HG02642 (cell line): Measurements from ENCODE around the gene FGB.

Experiments used
- ATAC-seq: cut with Tn5 transposase; IDR thresholded peaks from one replicate; pipeline ENCODE4 v1.9.1; 2021; ENCODE audit warnings: mild to moderate bottlenecking; ENCODE audit not compliant: unreplicated experiment, poor library complexity

Gene FGB

DNA sequence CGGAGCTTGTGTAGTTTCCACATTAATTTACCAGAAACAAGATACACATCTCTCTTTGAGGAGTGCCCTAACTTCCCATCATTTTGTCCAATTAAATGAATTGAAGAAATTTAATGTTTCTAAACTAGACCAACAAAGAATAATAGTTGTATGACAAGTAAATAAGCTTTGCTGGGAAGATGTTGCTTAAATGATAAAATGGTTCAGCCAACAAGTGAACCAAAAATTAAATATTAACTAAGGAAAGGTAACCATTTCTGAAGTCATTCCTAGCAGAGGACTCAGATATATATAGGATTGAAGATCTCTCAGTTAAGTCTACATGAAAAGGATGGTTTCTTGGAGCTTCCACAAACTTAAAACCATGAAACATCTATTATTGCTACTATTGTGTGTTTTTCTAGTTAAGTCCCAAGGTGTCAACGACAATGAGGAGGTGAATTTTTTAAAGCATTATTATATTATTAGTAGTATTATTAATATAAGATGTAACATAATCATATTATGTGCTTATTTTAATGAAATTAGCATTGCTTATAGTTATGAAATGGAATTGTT is at the start of gene FGB:
Gene FGB (plus strand): TSS at position 315 of the 558 bp plus-strand sequence. CDS start 8 bp downstream, at position 323.
- ATAC-seq = no peak

DNA sequence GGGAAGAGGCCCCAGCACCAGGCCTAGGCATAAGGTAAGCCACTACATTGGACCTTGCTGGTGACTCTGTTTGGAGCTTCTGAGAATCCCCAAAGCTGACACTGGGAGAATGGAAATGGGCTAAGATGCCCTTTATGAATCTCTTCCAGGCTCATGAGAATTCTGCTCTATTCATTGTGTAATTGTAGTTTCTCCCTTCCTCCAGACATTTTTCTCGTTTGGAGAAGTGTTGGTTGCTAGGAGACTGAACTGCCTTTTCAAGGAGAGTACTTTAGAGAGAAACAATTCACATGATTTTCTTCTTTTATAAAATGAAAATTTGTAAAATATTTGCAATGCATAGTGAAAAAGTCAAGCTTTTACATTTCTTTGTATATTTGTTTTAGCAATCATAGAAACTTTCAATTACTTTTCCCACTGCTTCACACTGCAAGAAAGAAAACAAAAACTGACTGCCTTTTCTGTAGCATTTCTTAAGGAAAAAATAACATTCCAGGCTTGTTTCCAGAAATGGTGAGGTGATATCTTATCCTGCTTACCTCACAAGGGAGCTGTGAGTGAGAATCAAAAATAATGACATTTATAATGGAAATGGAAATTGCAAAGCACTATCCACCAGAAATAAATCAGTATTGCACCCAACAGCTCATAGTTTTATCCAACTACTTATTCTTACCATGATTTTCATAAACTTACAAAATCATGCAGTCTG is 46.3 kb upstream of the FGB start:
- no peak for ATAC-seq

DNA sequence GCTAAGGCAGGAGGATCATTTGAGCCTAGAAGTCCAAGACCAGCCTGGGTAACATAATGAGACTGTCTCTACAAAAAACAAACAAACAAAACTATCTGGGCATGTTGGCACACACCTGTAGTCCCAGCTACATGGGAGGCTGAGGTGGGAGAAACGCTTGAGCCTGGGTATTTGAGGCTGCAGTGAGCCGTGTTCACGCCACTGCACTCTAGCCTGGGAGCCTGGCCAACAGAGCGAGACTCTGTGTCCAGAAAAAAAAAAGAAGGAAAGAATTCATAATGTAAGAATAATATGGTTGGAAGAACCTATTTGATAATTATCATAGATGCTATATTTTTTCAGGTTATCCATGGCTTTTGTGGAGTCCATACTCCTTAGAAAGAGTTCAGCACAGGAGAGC is 45.2 kb upstream of the FGB start:
- ATAC-seq = no peak

DNA sequence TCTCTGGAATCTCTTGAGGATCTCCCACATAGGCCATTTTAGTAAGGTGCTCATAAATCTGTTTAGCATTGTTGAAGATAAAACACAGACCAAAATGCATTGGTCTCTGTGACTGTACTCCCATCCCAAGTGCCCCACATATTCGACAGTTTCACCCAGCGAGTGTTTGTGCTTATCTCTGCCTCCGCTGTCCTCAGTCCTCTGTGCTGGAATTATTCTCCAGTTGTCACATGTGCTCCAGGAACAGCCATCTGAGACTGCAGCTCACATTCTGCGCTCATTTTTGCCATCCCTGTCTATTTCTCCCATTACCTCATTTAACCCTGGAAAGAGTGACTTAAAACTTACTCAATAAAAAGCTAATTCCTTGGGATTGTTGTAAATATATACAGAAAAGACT is 43.6 kb upstream of the FGB start:
- no peak for ATAC-seq

DNA sequence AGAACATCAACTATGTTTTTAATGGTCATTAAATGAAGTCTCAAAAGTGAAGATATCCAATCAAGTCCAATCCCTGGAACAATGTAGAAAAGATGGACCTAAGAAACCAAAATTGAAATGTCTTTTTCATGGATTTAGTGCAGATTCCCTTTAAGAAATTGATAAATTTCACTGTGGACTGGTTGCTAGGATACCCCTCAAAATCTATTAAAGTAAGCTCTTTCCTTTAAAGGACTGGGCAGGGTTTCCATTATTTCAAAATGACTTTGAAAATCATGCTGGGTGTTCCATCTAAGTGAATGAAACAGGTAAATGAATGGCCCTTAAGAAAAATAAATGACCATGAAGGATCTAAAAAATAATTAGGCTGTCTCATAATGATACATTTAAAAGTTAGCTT is 41.2 kb upstream of the FGB start:
- ATAC-seq = no peak

DNA sequence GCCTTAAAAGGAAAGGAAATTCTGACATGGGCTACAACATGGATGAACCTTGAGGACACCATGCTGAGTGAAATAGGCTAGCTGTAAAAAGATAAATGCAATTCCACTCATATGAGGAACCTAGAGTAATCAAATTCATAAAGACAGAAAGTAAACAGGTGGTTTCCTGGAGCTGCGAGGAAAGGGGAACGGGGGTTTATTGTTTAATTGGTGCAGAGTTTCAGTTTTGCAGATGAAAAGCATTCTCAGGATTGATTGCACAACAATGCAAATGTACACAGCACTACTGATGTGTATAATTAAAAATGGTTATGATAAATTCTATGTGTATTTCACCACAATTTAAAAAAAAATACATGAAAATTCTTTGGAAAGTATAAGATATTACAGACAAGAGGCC is 36.7 kb upstream of the FGB start:
- ATAC-seq = no peak

DNA sequence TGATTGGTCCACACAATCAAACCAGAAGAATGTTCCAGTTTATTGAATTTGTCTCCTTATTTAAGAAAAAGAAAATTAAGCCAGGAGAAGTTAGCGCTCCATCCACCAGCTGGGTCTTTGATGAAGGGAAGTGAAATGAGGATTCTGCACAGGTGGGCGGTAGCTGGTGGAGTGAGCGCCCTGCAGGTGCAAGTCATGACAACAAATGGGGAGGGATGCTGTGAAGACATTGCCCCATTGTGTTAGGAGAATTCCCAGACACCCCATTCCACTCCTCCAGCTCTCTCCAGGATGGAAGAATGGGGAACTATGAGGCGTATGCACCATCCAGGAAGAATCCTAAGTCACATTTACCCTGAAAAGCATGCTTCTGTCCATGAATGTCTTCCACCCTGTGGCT is 35.5 kb upstream of the FGB start:
- ATAC-seq = no peak

DNA sequence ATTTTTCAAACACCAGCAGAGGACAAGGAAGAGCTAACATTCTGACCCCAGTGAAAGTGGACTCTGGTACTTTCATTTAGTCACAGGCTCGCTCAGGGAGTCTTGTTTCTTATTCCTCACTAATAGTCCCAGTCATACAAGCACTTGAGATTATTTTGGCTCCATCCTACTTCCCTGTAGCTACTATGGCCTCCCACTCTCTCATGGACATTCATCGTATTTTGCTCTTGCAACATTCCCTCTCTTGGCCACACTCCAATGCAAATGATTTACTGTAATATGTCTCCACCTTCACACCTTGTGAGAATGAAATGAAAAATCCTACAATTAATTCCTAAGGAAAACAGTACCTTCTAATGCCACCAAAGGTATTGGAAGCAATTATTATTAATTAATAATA is 33.9 kb upstream of the FGB start:
- ATAC-seq = no peak

DNA sequence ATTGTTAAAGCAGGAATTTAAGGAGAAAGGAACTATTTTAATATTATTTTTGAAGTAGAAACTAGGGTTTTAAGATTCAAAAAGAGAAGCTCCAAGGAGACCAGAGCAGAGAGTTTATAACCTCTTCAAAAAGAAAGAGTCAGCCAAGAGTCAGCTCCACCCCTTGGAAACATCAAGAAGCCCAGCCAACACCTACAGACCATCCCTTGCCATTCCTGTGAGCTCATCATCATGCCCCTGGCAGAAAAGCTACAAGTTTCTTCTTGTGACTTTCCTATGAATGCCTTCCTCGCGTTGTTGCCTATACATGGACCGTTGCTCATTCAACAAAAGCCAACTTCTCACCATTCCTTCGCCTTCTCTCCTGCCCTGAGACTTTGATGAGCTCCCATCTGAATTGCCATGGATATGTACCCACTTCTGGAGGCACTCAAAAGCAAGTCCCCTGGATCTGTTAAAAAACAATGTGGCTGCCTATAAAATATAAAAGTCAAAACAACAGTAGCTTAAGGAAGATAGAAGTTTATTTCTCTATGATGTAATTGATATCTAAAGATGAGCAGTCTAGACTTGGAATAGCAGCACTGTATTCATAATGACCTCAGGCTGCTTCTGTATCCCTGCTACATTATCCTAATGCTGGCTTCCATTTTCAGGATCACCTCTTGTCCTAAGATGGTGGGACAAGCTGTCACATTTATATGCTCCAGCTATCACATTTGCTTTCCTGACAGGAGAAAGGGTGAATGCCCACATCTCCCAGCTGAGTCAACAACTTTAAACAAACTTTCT is 32.9 kb upstream of the FGB start:
- no peak for ATAC-seq

DNA sequence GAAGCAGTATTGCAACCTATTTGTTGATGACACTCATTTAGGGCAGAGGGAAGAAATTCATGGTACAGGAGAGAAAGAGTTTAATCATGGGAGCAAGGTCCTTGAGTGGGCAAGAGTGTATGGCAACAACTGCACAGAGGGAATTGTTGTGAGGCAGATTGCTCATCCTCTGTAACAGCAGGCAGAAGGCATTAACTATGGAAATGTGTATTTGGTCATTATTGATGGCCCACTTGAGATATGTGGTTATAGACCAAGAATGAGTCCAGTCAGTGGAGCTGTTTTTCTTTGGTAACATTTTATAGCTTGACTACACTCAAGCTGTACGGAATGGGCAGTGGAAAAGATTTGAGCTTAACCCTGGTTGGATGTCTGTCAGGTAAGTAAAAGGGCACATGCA is 28.5 kb upstream of the FGB start:
- no peak for ATAC-seq

DNA sequence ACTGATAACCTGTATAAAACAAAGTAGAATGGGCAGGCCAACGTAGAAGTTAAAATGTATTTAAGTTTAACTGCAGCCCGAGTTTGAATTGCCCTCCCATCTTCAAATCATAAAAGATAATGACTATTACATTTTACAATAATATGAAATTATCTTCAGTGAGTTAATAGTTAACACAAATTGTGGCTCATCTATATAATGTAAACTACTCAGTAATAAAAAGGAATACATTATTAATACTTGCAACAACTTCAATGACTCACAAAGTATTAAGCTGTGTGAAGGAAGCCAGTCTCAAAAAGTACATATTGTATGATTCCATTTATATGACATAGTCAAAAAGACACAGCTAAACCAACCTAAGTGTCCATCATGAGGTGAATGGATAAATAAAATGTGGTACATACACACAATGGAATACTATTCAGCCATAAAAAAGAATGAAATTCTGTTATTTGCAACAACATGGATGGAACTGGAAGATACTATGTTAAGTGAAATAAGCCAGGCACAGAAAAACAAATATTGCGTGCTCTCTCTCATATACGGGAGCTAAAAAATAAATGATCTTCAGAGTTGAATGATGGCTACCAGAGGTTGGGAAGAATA is 20.4 kb upstream of the FGB start:
- ATAC-seq = no peak

DNA sequence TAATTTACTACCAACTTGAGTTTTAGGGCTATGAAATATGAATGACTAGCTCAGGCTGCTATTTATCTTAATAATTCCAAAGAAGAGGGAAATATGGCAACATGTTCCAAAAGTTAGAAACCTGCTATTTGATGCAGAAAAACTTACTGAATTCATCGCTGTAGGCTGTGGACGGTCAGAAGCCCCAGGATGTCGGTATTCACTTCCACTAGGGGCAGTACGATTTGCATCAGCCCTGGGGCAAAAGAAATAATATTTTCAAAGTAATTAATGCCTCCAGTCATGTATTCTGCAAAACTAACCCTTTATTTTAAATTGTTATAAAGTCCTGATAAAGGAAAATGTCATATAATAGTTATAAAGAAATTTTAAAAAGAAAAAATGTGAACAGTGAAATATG is 17.1 kb upstream of the FGB start:
- ATAC-seq = no peak

DNA sequence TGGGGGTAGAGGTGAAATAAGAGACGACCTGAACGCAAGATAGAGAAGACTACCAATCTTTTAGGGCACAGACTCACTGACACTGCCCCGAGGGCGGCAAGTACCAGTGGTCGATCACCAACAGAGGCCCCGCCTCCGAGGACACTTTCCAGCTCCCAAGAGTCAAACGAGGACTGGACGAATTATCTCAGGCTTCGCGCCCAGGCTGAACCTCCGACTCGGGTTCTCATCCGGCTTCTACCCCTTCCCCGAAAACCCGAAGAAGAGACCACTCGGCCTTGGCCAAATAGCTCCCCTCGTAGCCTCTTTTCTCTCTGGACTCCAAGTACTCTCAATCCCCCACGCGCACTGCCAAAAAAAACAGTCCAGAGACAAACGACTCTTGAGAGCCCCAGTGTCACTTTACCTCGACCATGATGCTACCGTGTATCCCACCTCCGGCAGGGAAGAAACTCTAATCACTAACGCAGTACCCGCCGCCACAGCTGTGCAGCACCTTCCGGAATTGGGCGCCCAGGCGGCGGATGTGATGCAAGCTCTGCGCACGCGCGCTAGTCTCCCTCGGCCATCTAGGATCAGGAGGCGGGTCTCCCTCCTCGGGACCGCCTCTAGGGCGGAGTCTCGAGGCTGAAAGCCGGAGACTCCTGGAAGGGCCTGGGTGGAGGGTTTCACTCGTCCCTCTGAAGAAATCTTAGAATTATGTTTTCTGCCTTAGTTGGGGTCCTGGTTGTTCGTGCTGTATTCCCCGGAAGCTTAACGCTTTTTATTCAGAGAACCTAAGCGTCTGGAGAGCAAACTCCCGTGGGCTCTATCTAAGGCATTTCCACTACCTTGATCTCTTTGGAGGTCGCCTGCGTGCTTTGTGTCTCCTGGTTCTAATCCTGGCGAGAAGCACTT is 12.7 kb upstream of the FGB start, which contains the start of gene PLRG1:
Gene PLRG1 (minus strand): TSS at position 507 of the 897 bp plus-strand sequence. CDS start 92 bp downstream, at position 415.
- ATAC-seq = peak; percentile 99

DNA sequence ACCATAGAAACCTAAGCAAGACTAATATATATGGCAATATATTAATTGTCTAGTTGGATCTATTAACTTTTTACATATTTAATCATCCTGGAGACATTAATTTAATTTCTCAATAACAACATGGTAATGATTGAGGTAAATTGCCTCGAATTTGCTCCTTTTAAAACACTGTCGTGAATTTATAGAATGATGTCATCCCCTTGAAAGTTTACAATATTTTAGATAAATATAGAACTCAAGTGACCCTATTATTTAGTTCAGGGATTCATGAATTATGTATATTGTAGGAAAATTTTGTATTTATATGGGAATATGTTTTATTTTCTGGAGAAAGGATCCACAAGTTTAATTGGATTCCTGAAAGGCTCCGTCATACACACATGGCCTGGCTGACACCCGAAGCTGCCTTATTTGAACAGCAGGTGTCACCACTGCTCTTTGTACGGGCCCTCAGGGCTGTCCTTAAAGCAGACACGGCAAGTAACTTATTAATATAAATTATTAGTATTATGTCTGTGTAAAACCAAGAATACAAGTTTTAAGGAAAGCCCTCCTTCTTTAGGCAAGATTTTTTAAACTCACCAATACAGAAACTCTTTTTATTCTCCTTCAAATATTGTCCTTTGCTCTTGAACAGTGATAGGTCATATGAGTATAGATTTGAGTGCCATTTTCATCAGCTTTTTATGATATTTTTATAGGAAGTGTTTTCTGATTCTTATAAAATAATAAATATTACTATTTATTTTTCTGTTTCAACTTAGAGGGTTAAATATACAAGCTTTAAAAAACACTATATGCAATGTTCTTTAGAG is 10.7 kb upstream of the FGB start:
- ATAC-seq = peak; percentile 51

DNA sequence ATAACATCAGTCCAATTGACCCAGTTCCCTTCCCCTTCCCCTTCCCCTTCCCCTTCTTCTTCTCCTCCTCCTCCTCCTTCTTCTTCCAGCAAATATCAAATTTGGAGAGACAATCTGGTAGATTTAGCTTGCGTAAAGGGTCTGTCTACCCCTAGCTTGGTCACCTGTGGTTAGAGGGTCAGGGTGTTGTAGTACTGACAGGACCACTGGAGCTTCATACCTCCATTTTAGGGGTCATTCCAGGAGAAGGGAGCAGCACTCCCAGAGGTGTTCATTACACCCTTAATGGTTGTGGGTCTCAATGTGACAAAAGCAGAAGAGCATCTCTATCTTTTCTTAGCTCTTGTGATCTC is 3.7 kb upstream of the FGB start:
- peak; percentile 23 for ATAC-seq

DNA sequence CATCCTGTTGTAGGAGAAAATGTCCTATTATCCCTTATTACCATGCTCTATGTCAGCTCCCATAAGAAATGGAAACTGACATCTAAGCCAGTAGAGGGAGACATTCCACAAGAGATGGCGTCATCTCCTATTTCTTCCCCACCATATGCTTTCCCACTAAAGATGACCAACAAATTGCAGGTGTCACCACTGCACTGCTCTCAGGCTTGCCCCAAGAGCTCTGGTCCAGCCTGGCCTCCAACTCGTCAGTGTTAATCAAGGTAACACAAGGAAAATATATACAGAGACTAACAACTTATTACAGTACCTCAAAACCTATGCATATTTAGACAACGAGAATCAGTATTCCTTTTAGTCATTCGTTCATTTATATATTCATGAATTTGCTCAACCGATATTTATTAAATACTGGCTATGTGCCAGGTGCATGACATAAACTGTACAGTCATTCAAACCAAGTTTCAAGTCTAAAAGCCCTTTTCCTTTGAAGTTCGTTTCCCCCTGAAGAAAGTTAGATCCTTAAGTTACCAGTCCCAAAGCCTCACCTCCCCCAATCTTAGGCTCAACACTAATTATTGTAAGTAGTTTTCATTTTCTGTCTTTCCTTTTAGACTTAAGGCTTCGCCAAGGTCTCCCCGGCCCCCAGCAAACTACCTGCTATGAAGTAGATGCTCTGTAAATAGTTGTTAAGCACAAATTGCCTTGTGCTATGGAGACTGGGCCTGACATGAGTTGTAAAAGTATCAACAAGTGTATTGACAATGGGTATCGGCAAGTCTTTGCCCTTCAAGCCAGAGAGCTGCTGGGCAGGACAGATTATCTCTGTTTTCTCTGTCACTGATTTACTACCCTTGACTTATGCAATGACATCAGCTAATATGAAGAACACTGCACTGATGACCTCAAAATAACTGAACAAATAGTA is 3.1 kb upstream of the FGB start:
- ATAC-seq = peak; percentile 92

DNA sequence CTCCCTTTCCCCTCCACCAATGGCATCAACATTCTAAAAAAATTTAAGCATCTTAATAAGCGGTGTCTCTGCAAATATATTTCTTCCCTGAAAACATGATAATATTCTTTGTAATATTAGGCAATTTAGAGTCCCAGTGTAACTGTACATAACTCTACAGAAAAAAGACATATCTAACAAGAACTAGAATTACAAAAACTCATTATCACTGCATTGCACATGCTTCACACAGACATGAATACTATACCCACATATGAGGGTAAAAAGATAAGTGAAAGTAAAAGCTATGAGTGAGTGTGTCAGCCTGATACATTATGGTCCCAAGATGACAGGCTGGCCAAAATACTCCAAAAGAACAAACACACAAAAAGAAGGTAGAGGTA is 2.4 kb upstream of the FGB start:
- ATAC-seq = no peak

DNA sequence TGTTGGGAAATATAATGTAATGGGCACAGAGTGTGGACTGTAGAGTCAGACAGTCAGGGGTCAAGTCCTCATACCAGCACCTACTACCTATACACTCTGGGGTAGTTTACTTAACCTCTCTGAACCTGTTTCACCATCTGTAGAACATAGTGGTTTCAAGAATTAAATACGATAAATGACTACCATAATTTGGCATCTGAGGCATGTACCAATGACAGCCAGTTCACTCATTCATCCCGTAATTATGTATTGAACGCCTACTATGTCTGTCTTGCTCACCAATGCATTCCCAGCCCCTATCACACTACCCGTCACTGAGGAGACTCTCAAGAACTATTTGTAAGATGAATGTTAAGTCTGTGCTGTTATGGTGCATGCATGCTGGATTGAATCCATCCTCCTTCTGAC is 2.0 kb upstream of the FGB start:
- no peak for ATAC-seq
